Vagina (tissue), 2 donors: ENCODE results near the gene GAS7.

Source experiments
- CTCF ChIP-seq, 3 experiments: fragments of 450-650 bp in 2 of 3; fragments of 200-600 bp in 1 of 3; sonication (generic) in 1 of 3; IDR thresholded peaks; one replicate each; pipeline ENCODE4 v1.5.1; 2017 to 2019; ENCODE audit warnings: antibody characterized with exemption in 3 of 3, mild to moderate bottlenecking in 2 of 3, moderate library complexity in 2 of 3
- POLR2A ChIP-seq, 2 donors: fragments of 450-650 bp; IDR thresholded peaks; one replicate each; pipeline ENCODE4 v1.6.1; 2017; ENCODE audit warnings: antibody characterized with exemption in 2 of 2, mild to moderate bottlenecking in 2 of 2, moderate library complexity in 2 of 2

GRCh38 chr17:10243883-10244844 is 45.8 kb upstream of the GAS7 start:
- no peak for TF ChIP-seq CTCF (IDR thresholded peaks at IDR 0.05)
- TF ChIP-seq POLR2A (IDR thresholded peaks at IDR 0.05), result no peak
